Rectal smooth muscle tissue (tissue), 1 donor: ENCODE data around the gene CACNA2D3.

Experiments used
- H3K27ac ChIP-seq: one replicate; pipeline ENCODE4 v1.7.0; 2013; ENCODE audit warnings: low read depth, low read length, inconsistent platforms
- H3K27me3 ChIP-seq: one replicate; pipeline ENCODE4 v1.7.0; 2013; ENCODE audit warnings: low read length; ENCODE audit not compliant: control insufficient read depth, insufficient read depth
- H3K36me3 ChIP-seq: one replicate; pipeline ENCODE4 v1.7.0; 2013; ENCODE audit warnings: low read length; ENCODE audit not compliant: control insufficient read depth, insufficient read depth
- H3K4me1 ChIP-seq: one replicate; pipeline ENCODE4 v1.7.0; 2013; ENCODE audit warnings: low read length; ENCODE audit not compliant: control insufficient read depth, insufficient read depth
- H3K4me3 ChIP-seq: one replicate; pipeline ENCODE4 v1.7.0; 2013; ENCODE audit warnings: low read length
- H3K9ac ChIP-seq: one replicate; pipeline ENCODE4 v1.7.0; 2013; ENCODE audit warnings: low read length

CACNA2D3 gene

GRCh38 chr3:54642147-54642546 is 519.8 kb downstream of the CACNA2D3 start:
- H3K27ac ChIP-seq, result no peak overlapping the region

GRCh38 chr3:54647721-54648120 is 525.4 kb downstream of the CACNA2D3 start:
- H3K9ac ChIP-seq, result no peak overlapping the region
- no peaks in the 10 kb centered on the region for H3K36me3 ChIP-seq
- no peak overlapping the region for H3K27ac ChIP-seq
- H3K4me3 ChIP-seq, result no peak overlapping the region
- H3K4me1 ChIP-seq, result no peaks in the 10 kb centered on the region
- no peaks in the 10 kb centered on the region for H3K27me3 ChIP-seq

More at GRCh38 chr3:54642147-54642546, 519.8 kb downstream of the CACNA2D3 start:
- Histone ChIP-seq H3K36me3 (no peaks in the 10 kb centered on the region), H3K4me1 (no peaks in the 10 kb centered on the region), H3K4me3 (no peak overlapping the region), H3K9ac (no peak overlapping the region), H3K27me3 (no peaks in the 10 kb centered on the region)

DNA sequence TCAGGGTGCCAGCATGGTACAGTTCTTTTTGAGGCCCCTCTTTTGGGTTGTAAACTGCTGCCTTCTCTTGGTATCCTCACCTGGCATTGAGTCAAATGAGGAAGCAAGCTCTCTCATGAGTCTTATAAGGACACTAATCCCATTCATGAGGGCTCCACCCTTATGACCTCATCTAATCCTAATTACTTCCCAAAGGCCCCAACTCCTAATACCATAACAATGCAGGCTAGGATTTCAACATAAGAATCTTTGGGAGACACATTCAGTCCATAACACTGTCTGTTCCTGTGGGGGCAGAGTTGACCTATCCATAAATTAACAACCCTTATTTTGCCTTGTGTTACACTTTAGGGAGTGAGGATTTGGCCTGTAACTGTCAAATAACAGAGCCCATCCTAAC is 527.2 kb downstream of the CACNA2D3 start:
- H3K4me3 ChIP-seq, result no peak overlapping the region

DNA sequence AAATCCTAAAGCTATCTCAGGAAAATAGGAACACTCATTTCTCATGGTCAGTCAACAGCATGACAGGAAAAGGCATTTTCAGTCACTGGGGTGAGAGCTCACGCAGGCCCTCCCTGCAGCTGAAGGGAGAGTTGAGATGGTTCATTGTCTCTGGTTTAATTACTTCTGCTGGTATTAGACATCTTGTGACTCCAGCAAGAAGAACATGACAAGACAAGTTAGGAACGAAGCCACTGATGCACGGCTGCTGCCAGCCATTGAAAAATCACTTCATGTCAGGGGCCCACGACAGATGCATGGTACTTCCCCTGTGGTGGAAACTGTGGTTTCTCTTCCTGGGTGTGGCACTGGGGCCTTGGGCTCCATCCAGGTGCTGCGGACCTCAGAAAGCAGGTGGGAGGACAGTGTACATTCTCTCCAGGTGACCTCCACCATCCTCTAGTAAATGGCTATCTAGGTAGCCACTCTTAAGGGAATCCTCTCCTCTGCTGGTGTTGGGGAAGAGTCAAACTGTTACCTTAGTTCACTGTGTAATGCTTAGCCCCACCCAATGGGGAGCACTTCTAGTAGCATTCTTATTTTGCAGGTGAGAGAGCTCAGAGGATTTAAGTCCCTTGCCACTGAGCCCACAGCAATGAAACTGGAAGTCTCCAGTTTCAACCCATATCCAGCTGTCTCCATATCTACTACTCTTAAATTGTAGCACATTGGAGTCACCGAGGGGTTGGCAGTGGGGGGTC is 531.3 kb downstream of the CACNA2D3 start:
- H3K4me1 ChIP-seq, result no peaks in the 10 kb centered on the region
- no peak overlapping the region for H3K4me3 ChIP-seq
- no peak overlapping the region for H3K27ac ChIP-seq
- no peak overlapping the region for H3K9ac ChIP-seq
- no peaks in the 10 kb centered on the region for H3K36me3 ChIP-seq
- H3K27me3 ChIP-seq, result no peaks in the 10 kb centered on the region

More for the DNA sequence above, 527.2 kb downstream of the CACNA2D3 start:
- H3K36me3 ChIP-seq, result no peaks in the 10 kb centered on the region
- no peak overlapping the region for H3K27ac ChIP-seq
- no peaks in the 10 kb centered on the region for H3K27me3 ChIP-seq
- no peak overlapping the region for H3K9ac ChIP-seq
- no peaks in the 10 kb centered on the region for H3K4me1 ChIP-seq

DNA sequence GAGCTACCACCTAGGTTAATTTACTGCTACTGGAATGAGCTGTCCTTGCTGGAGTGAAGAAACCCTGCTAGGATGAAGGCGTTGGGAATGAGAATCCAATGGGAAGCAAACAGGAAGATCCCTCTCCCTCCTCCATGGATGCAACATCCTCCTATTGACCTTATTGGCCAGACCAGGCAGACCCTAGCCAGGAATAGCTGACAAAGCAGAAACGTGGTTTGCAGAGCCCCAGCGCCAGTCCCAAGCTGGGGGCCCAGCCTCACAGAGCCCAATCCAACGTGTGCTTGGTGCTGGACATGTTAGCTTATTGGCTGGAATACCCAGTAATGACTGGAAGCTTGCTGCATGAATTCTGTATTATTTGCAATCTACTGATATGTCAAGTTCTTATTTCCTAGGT is 532.4 kb downstream of the CACNA2D3 start:
- H3K36me3 ChIP-seq, result no peaks in the 10 kb centered on the region
- H3K4me1 ChIP-seq, result no peaks in the 10 kb centered on the region
- no peaks in the 10 kb centered on the region for H3K27me3 ChIP-seq
- no peak overlapping the region for H3K27ac ChIP-seq
- no peak overlapping the region for H3K4me3 ChIP-seq
- H3K9ac ChIP-seq, result no peak overlapping the region

DNA sequence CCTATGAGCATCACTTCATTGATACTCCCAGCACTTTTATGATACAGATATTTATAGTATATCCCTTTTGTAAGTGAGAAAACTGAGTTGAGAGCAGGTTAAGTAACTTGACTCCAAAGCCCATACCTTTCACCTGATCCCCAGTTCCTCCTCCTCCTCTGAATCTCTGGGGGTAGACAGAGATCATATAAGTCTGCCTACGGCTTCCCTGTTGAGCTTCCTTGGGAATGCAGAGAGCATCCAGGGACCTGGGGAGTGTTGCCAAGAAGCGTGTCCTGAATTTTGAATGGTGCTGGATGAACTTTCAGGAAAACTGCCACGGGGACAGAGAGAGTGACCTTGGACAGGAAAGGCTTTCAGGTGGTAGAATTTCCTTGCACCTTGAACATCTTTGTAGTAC is 537.0 kb downstream of the CACNA2D3 start:
- peaks cover 9% of the 10 kb centered on the region for H3K4me1 ChIP-seq
- no peak overlapping the region for H3K4me3 ChIP-seq
- no peak overlapping the region for H3K9ac ChIP-seq
- H3K27ac ChIP-seq, result no peak overlapping the region
- H3K36me3 ChIP-seq, result no peaks in the 10 kb centered on the region
- no peaks in the 10 kb centered on the region for H3K27me3 ChIP-seq

DNA sequence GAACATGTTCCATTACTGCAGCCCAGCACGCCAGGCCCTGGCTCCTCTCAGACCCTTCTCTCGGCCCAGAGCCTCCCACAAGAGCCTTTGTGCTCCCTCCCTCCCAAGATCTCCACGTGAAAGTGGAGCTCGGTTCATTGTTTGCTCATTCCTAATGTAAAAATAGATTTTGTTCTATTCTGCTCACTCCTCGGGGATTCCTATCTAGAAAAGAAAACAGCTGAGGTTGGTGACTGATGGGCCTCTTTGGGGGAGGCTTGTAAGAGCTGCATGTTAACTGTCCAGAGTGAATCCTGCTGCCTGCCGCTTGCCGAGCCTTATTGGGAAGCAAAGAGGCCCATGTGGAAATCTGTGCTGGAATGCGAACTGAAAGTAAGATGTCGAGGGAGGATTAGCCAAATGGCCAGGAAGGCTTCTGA is 538.4 kb downstream of the CACNA2D3 start:
- peak overlapping the region; percentile 70 for H3K27ac ChIP-seq
- H3K4me3 ChIP-seq, result no peak overlapping the region
- H3K36me3 ChIP-seq, result no peaks in the 10 kb centered on the region
- no peak overlapping the region for H3K9ac ChIP-seq
- H3K4me1 ChIP-seq, result peaks cover 9% of the 10 kb centered on the region
- H3K27me3 ChIP-seq, result no peaks in the 10 kb centered on the region

DNA sequence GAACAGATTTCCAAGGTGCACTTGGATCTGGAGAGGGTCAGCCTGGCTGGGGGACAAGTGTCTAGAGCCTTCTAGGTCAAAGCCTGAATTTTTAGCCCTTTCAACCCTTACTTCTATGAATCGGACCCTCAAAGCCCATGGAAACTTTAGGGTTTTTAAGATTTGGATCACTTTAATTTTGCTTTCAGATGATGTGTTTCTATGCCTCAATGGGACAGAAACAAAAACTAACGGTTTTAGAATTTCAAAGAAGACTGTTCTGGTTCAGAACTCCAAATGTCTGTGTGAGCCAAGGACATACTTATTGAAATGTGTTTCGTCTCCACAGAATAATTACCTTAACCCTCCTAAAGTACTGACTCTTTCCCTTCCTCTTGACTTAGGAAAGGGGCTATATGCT is 538.8 kb downstream of the CACNA2D3 start:
- Histone ChIP-seq H3K9ac (no peak overlapping the region), H3K36me3 (no peaks in the 10 kb centered on the region), H3K4me1 (peaks cover 9% of the 10 kb centered on the region), H3K27ac (peak overlapping the region; percentile 70), H3K4me3 (no peak overlapping the region), H3K27me3 (no peaks in the 10 kb centered on the region)

GRCh38 chr3:54663501-54664011 is 541.2 kb downstream of the CACNA2D3 start:
- Histone ChIP-seq H3K27ac (no peak overlapping the region), H3K4me1 (peaks cover 9% of the 10 kb centered on the region), H3K36me3 (no peaks in the 10 kb centered on the region), H3K9ac (no peak overlapping the region), H3K4me3 (no peak overlapping the region), H3K27me3 (no peaks in the 10 kb centered on the region)

DNA sequence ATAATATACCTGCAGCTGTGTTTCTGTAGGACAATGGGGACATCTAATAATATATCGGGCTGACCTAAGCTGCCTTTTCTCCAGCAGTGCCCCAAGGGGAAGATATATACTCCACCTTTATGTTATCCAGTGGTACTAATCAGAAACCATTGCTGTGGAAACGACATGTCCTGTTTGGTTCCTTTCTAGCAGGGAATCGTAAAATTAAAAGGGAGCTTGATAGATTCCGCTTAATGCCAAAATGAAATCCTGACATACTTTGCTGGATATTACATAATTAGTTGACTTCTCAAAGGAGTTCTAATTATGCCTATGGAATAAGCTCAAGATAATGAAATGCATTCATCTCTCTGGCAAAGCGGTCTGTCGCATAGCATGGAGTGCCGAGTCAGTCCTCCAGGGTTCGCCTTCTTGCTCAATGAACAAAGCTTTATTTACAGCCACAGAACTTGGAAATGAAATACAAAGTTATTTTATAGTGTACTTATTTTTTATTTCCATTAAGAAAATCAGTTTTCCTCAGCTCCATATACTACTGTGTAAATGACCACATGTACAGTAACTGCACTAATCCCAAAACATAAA is 542.8 kb downstream of the CACNA2D3 start:
- peaks cover 9% of the 10 kb centered on the region for H3K4me1 ChIP-seq
- no peak overlapping the region for H3K4me3 ChIP-seq
- H3K9ac ChIP-seq, result no peak overlapping the region
- no peaks in the 10 kb centered on the region for H3K27me3 ChIP-seq
- no peak overlapping the region for H3K27ac ChIP-seq
- no peaks in the 10 kb centered on the region for H3K36me3 ChIP-seq

DNA sequence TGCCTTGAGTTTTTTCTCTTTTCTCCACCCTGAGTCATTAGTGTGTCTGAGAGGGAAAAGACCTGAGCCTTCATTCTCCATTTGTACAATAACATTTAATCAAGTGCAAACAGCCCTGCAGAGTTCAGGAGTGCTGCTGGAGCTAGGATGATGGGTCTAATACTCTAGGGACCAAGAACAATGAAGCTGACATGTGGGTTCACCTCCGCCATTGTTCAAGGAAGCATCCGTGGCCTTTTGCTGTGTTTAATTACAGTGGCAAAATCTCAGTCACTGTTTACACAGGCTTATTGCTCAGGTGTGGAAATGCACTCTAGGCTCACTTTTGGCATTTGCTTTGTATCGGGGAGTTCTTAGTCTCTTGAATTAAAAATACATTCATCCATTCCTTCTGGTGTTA is 545.9 kb downstream of the CACNA2D3 start:
- Histone ChIP-seq H3K36me3 (no peaks in the 10 kb centered on the region), H3K27ac (no peak overlapping the region), H3K27me3 (no peaks in the 10 kb centered on the region), H3K4me1 (peaks cover 8% of the 10 kb centered on the region), H3K9ac (no peak overlapping the region), H3K4me3 (no peak overlapping the region)

- Histone ChIP-seq H3K36me3 (no peaks in the 10 kb centered on the region), H3K4me1 (peaks cover 2% of the 10 kb centered on the region), H3K27me3 (no peaks in the 10 kb centered on the region), H3K27ac (no peak overlapping the region), H3K9ac (no peak overlapping the region), H3K4me3 (no peak overlapping the region)
Observed at GRCh38 chr3:54670201-54671000, 548.0 kb downstream of the CACNA2D3 start.
